K562 (cell line): ENCODE data around the gene PPP1R14B. TPM values are rescaled to one million over a fixed set of nuclear protein-coding genes. Genes with fewer than 3 reads are reported as not detected.
A peak's percentile ranks its signal among the peaks of the same experiment; 100 is the strongest.

ENCODE experiments used
- ATAC-seq: fragments of 200-7000 bp; cut with Tn5 transposase; 3 replicates; pipeline ENCODE4 v1.9.1; 2020; ENCODE audit warnings: moderate library complexity
- BruUV-seq: library from RNA; stranded (reverse); fragments of 400-500 nt; replicated peaks from 2 replicates; lab custom pipeline; 2021; lab: Mats Ljungman, UMichigan
- CTCF ChIA-PET: fragments of 300-600 bp; formaldehyde crosslinking; extraction: SDS; loops from one replicate; lab custom pipeline; 2021; ENCODE audit warnings: low intra/inter-chr PET ratio; lab: Yijun Ruan, JAX
- POLR2A ChIA-PET: fragments of 300-600, 350-650 bp; sonication (Branson Sonifier 250); formaldehyde crosslinking; extraction: SDS; loops from one replicate; lab custom pipeline; 2021; ENCODE audit warnings: antibody characterized with exemption, inconsistent platforms; lab: Yijun Ruan, JAX
- DNase-seq, 4 experiments: peaks; one replicate each; pipeline versions ENCODE4 v3.0.0 to v3.0.0-alpha.2; 2011 to 2018; ENCODE audit warnings: low spot score in 3 of 4, mixed read lengths in 3 of 4; ENCODE audit errors: extremely low read depth in 1 of 4
- FAIRE-seq: peaks from 2 replicates; lab custom pipeline; 2011; peaks lifted over from hg19 to GRCh38; lab: Jason Lieb, UNC
- H2AFZ ChIP-seq: 2 replicates; pipeline ENCODE4 v1.6.0; 2011; ENCODE audit warnings: low read depth, low read length, control low read depth, inconsistent platforms
- H3K27ac ChIP-seq: fragments of 200-600 bp; 3 replicates; pipeline ENCODE4 v1.8.0; 2011; ENCODE audit warnings: low read depth, mild to moderate bottlenecking, control low read depth, inconsistent platforms, low read length, moderate library complexity, mixed read lengths; ENCODE audit errors: extremely low read depth
- H3K27me3 ChIP-seq, 2 experiments: fragments of 300-600 bp in 1 of 2; 2 replicates in 1 of 2; 3 replicates in 1 of 2; pipeline versions ENCODE4 v1.6.0 to v1.8.0; 2011; ENCODE audit warnings: inconsistent platforms in 2 of 2, low read length in 2 of 2, mild to moderate bottlenecking in 1 of 2, mixed read lengths in 1 of 2, moderate library complexity in 1 of 2; ENCODE audit not compliant: control insufficient read depth in 2 of 2, insufficient read depth in 2 of 2
- H3K36me3 ChIP-seq: fragments of 300-600 bp; 3 replicates; pipeline ENCODE4 v1.8.0; 2011; ENCODE audit warnings: mild to moderate bottlenecking, low read length, inconsistent platforms; ENCODE audit not compliant: control insufficient read depth, insufficient read depth
- H3K4me1 ChIP-seq, 2 experiments: fragments of 200-600 bp in 1 of 2; replicated peaks in 1 of 2; 2 replicates in 1 of 2; 3 replicates in 1 of 2; pipeline versions ENCODE4 v1.5.1 to v1.8.0; 2011; ENCODE audit warnings: inconsistent platforms in 2 of 2, low read length in 2 of 2, mild to moderate bottlenecking in 1 of 2, mixed read lengths in 1 of 2, moderate library complexity in 1 of 2; ENCODE audit not compliant: control insufficient read depth in 2 of 2, insufficient read depth in 2 of 2
- H3K4me2 ChIP-seq: 2 replicates; pipeline ENCODE4 v1.6.1; 2011; ENCODE audit warnings: low read length, control low read depth, inconsistent platforms, mixed read lengths; ENCODE audit not compliant: insufficient read depth
- H3K4me3 ChIP-seq: fragments of 200-600 bp; sonication (generic), shearing (Covaris generic); 2 replicates; pipeline ENCODE4 v1.5.1; 2016; ENCODE audit warnings: control low read depth, inconsistent platforms
- H3K79me2 ChIP-seq: fragments of 200-600 bp; 3 replicates; pipeline ENCODE4 v1.8.0; 2011; ENCODE audit warnings: low read length, inconsistent platforms; ENCODE audit not compliant: control insufficient read depth, insufficient read depth
- H3K9ac ChIP-seq, 2 experiments: 2 replicates each; pipeline versions ENCODE4 v1.6.0 to v1.6.1; 2011; ENCODE audit warnings: low read depth in 2 of 2, low read length in 2 of 2, control low read depth in 1 of 2, inconsistent platforms in 1 of 2, mild to moderate bottlenecking in 1 of 2, mixed read lengths in 1 of 2; ENCODE audit not compliant: insufficient read depth in 1 of 2
- H3K9me1 ChIP-seq: one replicate; pipeline ENCODE4 v1.6.0; 2011; ENCODE audit warnings: inconsistent platforms, mild to moderate bottlenecking, low read length, moderate library complexity; ENCODE audit not compliant: control insufficient read depth, insufficient read depth
- H3K9me3 ChIP-seq: replicated peaks from 2 replicates; pipeline ENCODE4 v1.5.1; 2011; ENCODE audit warnings: low read depth, low read length, inconsistent platforms; ENCODE audit not compliant: control insufficient read depth, insufficient read depth
- H4K20me1 ChIP-seq: replicated peaks from 2 replicates; pipeline ENCODE4 v1.6.1; 2011; ENCODE audit warnings: low read length, inconsistent platforms, mixed read lengths; ENCODE audit not compliant: control insufficient read depth, insufficient read depth
- CBX5 ChIP-seq: IDR thresholded peaks from 2 replicates; pipeline ENCODE4 v1.6.1; 2014; ENCODE audit warnings: low read depth, borderline replicate concordance
- CTBP1 ChIP-seq: fragments of 450-650 bp; IDR thresholded peaks from 2 replicates; pipeline ENCODE4 v1.6.1; 2016; ENCODE audit warnings: borderline replicate concordance
- MCM5 ChIP-seq: fragments of 450-650 bp; IDR thresholded peaks from 2 replicates; pipeline ENCODE4 v1.6.1; 2016; ENCODE audit warnings: low read depth
- NCOA6 ChIP-seq: fragments of 450-650 bp; IDR thresholded peaks from 2 replicates; pipeline ENCODE4 v1.6.1; 2017; ENCODE audit warnings: mild to moderate bottlenecking
- NONO ChIP-seq, 2 experiments: fragments of 200-400 bp in 1 of 2; fragments of 450-650 bp in 1 of 2; formaldehyde crosslinking in 1 of 2; IDR thresholded peaks; 2 replicates each; pipeline ENCODE4 v1.6.1; 2017; ENCODE audit warnings: low read depth in 2 of 2, mild to moderate bottlenecking in 2 of 2, moderate library complexity in 2 of 2, low read length in 1 of 2
- RBFOX2 ChIP-seq: fragments of 200-400 bp; formaldehyde crosslinking; IDR thresholded peaks from 2 replicates; pipeline ENCODE4 v1.6.1; 2017; ENCODE audit warnings: low read depth, mild to moderate bottlenecking, low read length, moderate library complexity
- RBM25 ChIP-seq: fragments of 200-400 bp; formaldehyde crosslinking; IDR thresholded peaks from 2 replicates; pipeline ENCODE4 v1.6.1; 2018; ENCODE audit warnings: low read length, low read depth, moderate library complexity; ENCODE audit not compliant: severe bottlenecking
- RFX7 ChIP-seq: fragments of 250-450 bp; sonication (Bioruptor Pico); IDR thresholded peaks from 2 replicates; pipeline ENCODE4 v1.5.1; 2021; ENCODE audit warnings: mild to moderate bottlenecking
- SMAD4 ChIP-seq: fragments of 250-450 bp; sonication (Bioruptor Pico); conservative IDR thresholded peaks from 2 replicates; pipeline ENCODE4 v1.8.0; 2021; ENCODE audit warnings: inconsistent platforms, mild to moderate bottlenecking, moderate library complexity
- XRCC3 ChIP-seq: fragments of 450-650 bp; IDR thresholded peaks from 2 replicates; pipeline ENCODE4 v1.6.1; 2017; ENCODE audit warnings: mild to moderate bottlenecking, moderate library complexity
- YY1 ChIP-seq, 3 experiments: IDR thresholded peaks; 2 replicates each; pipeline ENCODE4 v1.6.1; 2011; ENCODE audit warnings: low read length in 2 of 3, mild to moderate bottlenecking in 2 of 3, moderate library complexity in 2 of 3, borderline replicate concordance in 1 of 3, control low read depth in 1 of 3, low read depth in 1 of 3; ENCODE audit not compliant: insufficient read depth in 3 of 3, insufficient replicate concordance in 2 of 3, control insufficient read depth in 1 of 3, insufficient read length in 1 of 3; ENCODE audit errors: extremely low read depth in 1 of 3
- ZBED1 ChIP-seq: IDR thresholded peaks from 2 replicates; pipeline ENCODE4 v1.6.1; 2014
- ZNF316 ChIP-seq: fragments of 450-650 bp; IDR thresholded peaks from 2 replicates; pipeline ENCODE4 v1.6.1; 2016
- WGBS: fragments of 100-300 bp; shearing (Covaris generic); methylation state at CpG from one replicate; pipeline ENCODE4 v1.1.6; 2016; ENCODE audit warnings: low coverage, mixed read lengths; ENCODE audit not compliant: insufficient coverage; ENCODE audit errors: missing lambda C conversion rate; 5-methylcytosine and 5-hydroxymethylcytosine counted together
- in situ Hi-C: fragments of 300-500 bp; cut with MboI; formaldehyde crosslinking; loops from 4 replicates; pipeline ENCODE4 v1.15.0; 2018; ENCODE audit warnings: inconsistent platforms, mixed read lengths
- intact Hi-C: fragments of 100-400 bp; cut with micrococcal nuclease; formaldehyde crosslinking; loops from 2 replicates; pipeline ENCODE4 v1.14.2; 2022
- polyA plus RNA-seq, 8 experiments: library from polyadenylated mRNA; depleted of rRNA in 4 of 8; stranded (reverse) in 5 of 8; unstranded in 3 of 8; fragments of >200 nt; fragmentation: Nextera tagmentation in 2 of 8; fragmentation: Illumina TruSeq in 1 of 8; extraction: Ambion mirVana in 2 of 8; extraction: Trizol in 1 of 8; gene quantifications; 2 replicates each; pipeline versions ENCODE4 v1.2.1 to v1.2.3, GENCODE V29; 2011 to 2014; ENCODE audit warnings: inconsistent platforms in 1 of 8, missing spikeins in 1 of 8
- total RNA-seq, 7 experiments: library from RNA; depleted of rRNA in 6 of 7; stranded (reverse); fragments of >200 nt in 6 of 7; fragmentation: Illumina TruSeq in 2 of 7; extraction: Trizol in 2 of 7; gene quantifications; 2 replicates each; pipeline versions ENCODE4 v1.2.1 to v1.2.3, GENCODE V29; 2011 to 2021; ENCODE audit warnings: low replicate concordance in 1 of 7
- TF ChIP-seq, protein P1 (sequence below), 2 experiments: fragments of 450-650 bp; formaldehyde crosslinking in 1 of 2; IDR thresholded peaks; 2 replicates each; pipeline versions ENCODE4 v1.4.0 to v1.6.1; 2014 to 2020; ENCODE audit warnings: mild to moderate bottlenecking in 2 of 2, borderline replicate concordance in 1 of 2, low read depth in 1 of 2

PPP1R14B gene
- total and polyA plus RNA-seq, 9 of the 15 experiments (the other 6 are each of a cell fraction or from before 2014, with no cell fraction given) = 7.7 to 566 (median 212) TPM

DNA sequence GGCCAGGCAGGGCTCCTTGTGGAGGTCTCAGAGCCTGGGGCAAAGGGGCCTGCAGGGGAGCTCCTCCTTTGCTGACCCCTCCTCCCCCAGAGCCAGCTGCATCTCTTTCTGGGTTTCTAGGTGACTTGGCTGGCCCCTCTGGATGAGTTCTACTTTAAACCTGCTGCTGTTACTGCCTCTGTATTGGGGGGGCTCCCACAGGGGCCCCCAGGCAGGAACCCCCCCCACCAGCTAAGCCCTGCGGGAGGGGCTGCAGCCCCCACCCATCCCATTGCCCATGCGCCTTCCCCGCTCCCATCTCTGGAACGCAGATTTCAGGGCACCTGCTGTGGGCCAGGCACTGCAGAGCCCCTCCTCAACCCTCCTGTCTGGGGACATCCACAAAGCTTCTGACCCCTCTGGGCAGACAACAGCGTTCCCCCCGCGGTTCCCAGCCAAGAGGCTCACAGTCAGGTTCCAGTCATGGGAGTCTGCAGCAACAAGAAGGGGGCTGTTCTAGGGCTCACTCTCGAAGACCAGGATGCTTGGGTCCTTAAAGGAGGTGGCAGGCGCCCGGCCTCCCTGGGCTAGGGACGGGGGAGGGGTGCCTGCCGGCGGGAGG, 3.8 kb upstream of the PPP1R14B start:
- intact Hi-C loops (no loop called here), in situ Hi-C loops (no loop called here)
- POLR2A ChIA-PET = interaction anchor here (0.5 to 7.8 kb wide), 6 partner anchors 9 to 1260 kb away, joined by 3 to 58 read pairs (median 3); partner anchors contain the start of gene FERMT3
- BruUV-seq = no TSS peak
- WGBS = 9% methylated on average over 10 of the region's 13 CpGs
- Histone ChIP-seq H3K4me1 (peaks cover 30 to 89% of the 10 kb centered on the region in 2 experiments), H3K9ac (peak overlapping the region; percentile 84 to 95; a peak in 3 of 4 replicates), H4K20me1 (peaks cover 7% of the 10 kb centered on the region), H3K4me2 (peak overlapping the region; percentile 88), H3K4me3 (peak overlapping the region; percentile 87), H3K27me3 (no peaks in the 10 kb centered on the region), H3K9me3 (no peaks in the 10 kb centered on the region), H3K79me2 (peaks cover 36% of the 10 kb centered on the region), H3K27ac (peak overlapping the region; percentile 80; the same call in 1 of the 3 replicates), H2AFZ (peak overlapping the region; percentile 94), H3K9me1 (no peaks in the 10 kb centered on the region), H3K36me3 (peaks cover 32% of the 10 kb centered on the region; the same call in 2 of the 3 replicates)
- DNase-seq (peak in 2 of 4 experiments; percentile 69 to 75), FAIRE-seq (no peak), ATAC-seq (peak; percentile 41)
- CTCF ChIA-PET = interaction anchor here (0.7 kb wide), 1 partner anchor 50 kb away, joined by 3 read pairs; the partner anchor contains the start of gene CATSPERZ
- TF ChIP-seq RBM25 = peak; percentile 57
- 0 out of 2 replicates have a peak, but pooled peaks have one; percentile 4 for TF ChIP-seq RBFOX2
- no peak for TF ChIP-seq ZBED1
- TF ChIP-seq YY1 (IDR thresholded peaks at IDR 0.05; ENCODE audit: borderline replicate concordance in 1 of 3, control insufficient read depth in 1 of 3, extremely low read depth in 1 of 3, insufficient read depth in 3 of 3, insufficient read length in 1 of 3, insufficient replicate concordance in 2 of 3, low read depth in 1 of 3, low read length in 2 of 3) = peak in 1 of 3 experiments; percentile 14
- TF ChIP-seq RFX7 = no peak
- TF ChIP-seq CBX5 = no peak
- peak in 1 of 2 experiments; percentile 11; a peak in 1 of 4 replicates for TF ChIP-seq NONO (IDR thresholded peaks at IDR 0.05; ENCODE audit: low read depth in 2 of 2, low read length in 1 of 2)
- no peak for TF ChIP-seq NCOA6
- TF ChIP-seq, protein P1, sequence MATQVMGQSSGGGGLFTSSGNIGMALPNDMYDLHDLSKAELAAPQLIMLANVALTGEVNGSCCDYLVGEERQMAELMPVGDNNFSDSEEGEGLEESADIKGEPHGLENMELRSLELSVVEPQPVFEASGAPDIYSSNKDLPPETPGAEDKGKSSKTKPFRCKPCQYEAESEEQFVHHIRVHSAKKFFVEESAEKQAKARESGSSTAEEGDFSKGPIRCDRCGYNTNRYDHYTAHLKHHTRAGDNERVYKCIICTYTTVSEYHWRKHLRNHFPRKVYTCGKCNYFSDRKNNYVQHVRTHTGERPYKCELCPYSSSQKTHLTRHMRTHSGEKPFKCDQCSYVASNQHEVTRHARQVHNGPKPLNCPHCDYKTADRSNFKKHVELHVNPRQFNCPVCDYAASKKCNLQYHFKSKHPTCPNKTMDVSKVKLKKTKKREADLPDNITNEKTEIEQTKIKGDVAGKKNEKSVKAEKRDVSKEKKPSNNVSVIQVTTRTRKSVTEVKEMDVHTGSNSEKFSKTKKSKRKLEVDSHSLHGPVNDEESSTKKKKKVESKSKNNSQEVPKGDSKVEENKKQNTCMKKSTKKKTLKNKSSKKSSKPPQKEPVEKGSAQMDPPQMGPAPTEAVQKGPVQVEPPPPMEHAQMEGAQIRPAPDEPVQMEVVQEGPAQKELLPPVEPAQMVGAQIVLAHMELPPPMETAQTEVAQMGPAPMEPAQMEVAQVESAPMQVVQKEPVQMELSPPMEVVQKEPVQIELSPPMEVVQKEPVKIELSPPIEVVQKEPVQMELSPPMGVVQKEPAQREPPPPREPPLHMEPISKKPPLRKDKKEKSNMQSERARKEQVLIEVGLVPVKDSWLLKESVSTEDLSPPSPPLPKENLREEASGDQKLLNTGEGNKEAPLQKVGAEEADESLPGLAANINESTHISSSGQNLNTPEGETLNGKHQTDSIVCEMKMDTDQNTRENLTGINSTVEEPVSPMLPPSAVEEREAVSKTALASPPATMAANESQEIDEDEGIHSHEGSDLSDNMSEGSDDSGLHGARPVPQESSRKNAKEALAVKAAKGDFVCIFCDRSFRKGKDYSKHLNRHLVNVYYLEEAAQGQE (IDR thresholded peaks at IDR 0.05; ENCODE audit: borderline replicate concordance) = no peak
- TF ChIP-seq, protein P1 (CRISPR knock-in tag; IDR thresholded peaks at IDR 0.05; ENCODE audit: low read depth) = no peak
- no peak for TF ChIP-seq MCM5
- TF ChIP-seq CTBP1 = no peak
- no peak for TF ChIP-seq SMAD4 (CRISPR knock-in tag)
- TF ChIP-seq XRCC3 = no peak
- TF ChIP-seq ZNF316 = no peak
